C4-2B (cell line): ENCODE measurements around the gene CIAO3.

Source experiments
- ZFX ChIP-seq: fragments of 450-650 bp; IDR thresholded peaks from 2 replicates; pipeline ENCODE4 v1.6.1; 2017
- TF ChIP-seq, protein P1 (sequence below): fragments of 450-650 bp; conservative IDR thresholded peaks from 2 replicates; pipeline ENCODE4 v1.5.1; 2017; ENCODE audit warnings: mild to moderate bottlenecking

DNA sequence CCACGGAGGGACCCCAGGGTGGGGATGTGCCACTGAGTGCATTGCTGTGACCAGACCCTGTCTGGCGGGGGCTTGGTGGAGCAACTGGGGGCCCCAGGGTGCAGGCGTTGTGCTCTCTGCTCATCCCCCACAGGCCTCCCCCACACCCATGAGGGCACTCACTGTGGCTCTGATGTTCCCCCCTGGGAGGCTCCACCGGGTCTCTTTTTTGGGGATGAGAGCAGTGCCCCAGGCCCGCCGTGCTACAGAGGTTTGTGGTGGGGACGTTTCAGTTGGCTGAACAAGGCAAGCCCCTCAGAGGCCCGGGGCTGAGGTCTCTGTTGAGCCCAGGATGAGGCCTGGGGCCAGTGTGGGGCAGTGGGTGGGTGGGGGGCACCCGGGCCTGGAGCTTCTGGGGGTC is 17.1 kb downstream of the CIAO3 start:
- TF ChIP-seq, protein P1, sequence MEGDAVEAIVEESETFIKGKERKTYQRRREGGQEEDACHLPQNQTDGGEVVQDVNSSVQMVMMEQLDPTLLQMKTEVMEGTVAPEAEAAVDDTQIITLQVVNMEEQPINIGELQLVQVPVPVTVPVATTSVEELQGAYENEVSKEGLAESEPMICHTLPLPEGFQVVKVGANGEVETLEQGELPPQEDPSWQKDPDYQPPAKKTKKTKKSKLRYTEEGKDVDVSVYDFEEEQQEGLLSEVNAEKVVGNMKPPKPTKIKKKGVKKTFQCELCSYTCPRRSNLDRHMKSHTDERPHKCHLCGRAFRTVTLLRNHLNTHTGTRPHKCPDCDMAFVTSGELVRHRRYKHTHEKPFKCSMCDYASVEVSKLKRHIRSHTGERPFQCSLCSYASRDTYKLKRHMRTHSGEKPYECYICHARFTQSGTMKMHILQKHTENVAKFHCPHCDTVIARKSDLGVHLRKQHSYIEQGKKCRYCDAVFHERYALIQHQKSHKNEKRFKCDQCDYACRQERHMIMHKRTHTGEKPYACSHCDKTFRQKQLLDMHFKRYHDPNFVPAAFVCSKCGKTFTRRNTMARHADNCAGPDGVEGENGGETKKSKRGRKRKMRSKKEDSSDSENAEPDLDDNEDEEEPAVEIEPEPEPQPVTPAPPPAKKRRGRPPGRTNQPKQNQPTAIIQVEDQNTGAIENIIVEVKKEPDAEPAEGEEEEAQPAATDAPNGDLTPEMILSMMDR: no peak
- no peak for TF ChIP-seq ZFX
